Activated B cell treated with CpG ODN at 0.5 μM for 24 hours (primary cell): ENCODE results near the gene HS1BP3. TPM values are rescaled to one million over a fixed set of nuclear protein-coding genes. Genes with fewer than 3 reads are reported as not detected.

Source experiments
- ATAC-seq: fragments of 200-7000 bp; cut with Tn5 transposase; one replicate; pipeline ENCODE4 v1.10.0; 2021; ENCODE audit warnings: low read depth, mild to moderate bottlenecking, moderate library complexity
- CTCF ChIA-PET: fragments of 350-600 bp; sonication (Branson Sonifier 250); formaldehyde crosslinking; loops from one replicate; lab custom pipeline; 2021; ENCODE audit warnings: antibody characterized with exemption; lab: Charles Lee
- POLR2A ChIA-PET: fragments of 350-600 bp; sonication (Branson Sonifier 250); formaldehyde crosslinking; loops from one replicate; lab custom pipeline; 2021; ENCODE audit warnings: antibody characterized with exemption; lab: Charles Lee
- DNase-seq: peaks from one replicate; pipeline ENCODE4 v3.0.0; 2022
- H3K27ac Mint-ChIP-seq: one replicate; pipeline ENCODE4 v1.8.0; 2020; ENCODE audit warnings: mixed read lengths
- H3K27me3 Mint-ChIP-seq: one replicate; pipeline ENCODE4 v1.8.0; 2021; ENCODE audit warnings: mixed read lengths
- H3K36me3 Mint-ChIP-seq: one replicate; pipeline ENCODE4 v1.8.0; 2021; ENCODE audit warnings: low read depth, mixed read lengths
- H3K4me1 Mint-ChIP-seq: one replicate; pipeline ENCODE4 v1.8.0; 2021; ENCODE audit warnings: mixed read lengths
- H3K4me3 Mint-ChIP-seq: one replicate; pipeline ENCODE4 v1.8.0; 2020; ENCODE audit warnings: mild to moderate bottlenecking, mixed read lengths
- H3K9me3 Mint-ChIP-seq: one replicate; pipeline ENCODE4 v1.8.0; 2020; ENCODE audit warnings: mixed read lengths
- intact Hi-C: fragments of 100-400 bp; cut with micrococcal nuclease; formaldehyde crosslinking; loops from one replicate; pipeline ENCODE4 v1.15.1; 2024
- total RNA-seq: library from RNA; stranded (reverse); gene quantifications from 2 replicates; pipeline ENCODE4 v1.2.3, GENCODE V29; 2022
- TF ChIP-seq, protein P1 (sequence below): fragments of 200-600 bp; IDR thresholded peaks from one replicate; pipeline ENCODE4 v1.8.0; 2022; ENCODE audit warnings: antibody characterized with exemption, mild to moderate bottlenecking

The HS1BP3 gene
- total RNA-seq, 1 donor from 2014 or later: 13.1 TPM

DNA sequence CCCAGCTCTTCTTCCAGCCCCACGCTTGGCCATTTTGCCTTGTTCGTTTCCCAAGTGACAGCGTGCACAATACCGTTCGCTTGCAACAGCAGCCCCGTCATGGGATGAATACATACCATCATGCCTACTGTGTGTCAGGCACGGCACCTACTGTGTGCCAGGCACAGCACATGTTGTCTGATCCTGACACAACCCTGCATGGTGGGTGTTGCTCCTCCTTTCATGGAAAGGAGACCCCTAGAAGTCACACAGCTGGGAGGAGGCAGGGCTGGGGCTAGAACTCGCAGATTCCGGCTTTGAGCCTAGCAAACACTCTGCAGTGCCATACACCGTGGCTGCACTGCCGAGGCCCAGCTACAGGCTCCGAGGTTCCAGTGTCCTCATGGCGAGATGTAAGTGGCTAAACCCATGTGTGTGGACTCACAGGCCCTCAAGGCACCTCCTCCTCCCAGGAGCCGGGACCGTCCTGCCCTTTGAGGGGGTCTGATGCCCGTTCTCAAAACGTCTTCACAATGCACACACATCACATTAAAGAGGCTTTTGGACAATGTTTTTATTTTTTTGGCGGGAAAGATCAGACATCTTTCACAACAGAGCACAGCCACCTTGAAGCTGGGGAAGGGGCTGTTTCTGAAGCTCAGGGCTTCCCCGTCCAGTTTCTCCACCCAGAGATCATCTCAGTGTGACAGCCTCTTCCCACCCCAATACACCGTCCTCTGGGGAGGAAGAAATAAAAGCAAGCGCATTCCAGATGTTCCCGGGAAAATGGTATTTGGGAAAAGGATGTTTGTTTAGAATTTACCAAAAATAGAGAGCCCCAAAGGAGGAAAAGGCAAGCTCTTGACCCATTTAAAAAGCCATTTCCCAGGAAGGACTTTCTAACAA lies 64.9 kb downstream of the HS1BP3 start:
- no peaks in the 10 kb centered on the region for H3K36me3 Mint-ChIP-seq
- POLR2A ChIA-PET: no interaction called here
- intact Hi-C loops: no loop called here
- H3K4me1 Mint-ChIP-seq: no peaks in the 10 kb centered on the region
- CTCF ChIA-PET: no interaction called here
- ATAC-seq (no peak), DNase-seq (no peak)
- TF ChIP-seq, protein P1, sequence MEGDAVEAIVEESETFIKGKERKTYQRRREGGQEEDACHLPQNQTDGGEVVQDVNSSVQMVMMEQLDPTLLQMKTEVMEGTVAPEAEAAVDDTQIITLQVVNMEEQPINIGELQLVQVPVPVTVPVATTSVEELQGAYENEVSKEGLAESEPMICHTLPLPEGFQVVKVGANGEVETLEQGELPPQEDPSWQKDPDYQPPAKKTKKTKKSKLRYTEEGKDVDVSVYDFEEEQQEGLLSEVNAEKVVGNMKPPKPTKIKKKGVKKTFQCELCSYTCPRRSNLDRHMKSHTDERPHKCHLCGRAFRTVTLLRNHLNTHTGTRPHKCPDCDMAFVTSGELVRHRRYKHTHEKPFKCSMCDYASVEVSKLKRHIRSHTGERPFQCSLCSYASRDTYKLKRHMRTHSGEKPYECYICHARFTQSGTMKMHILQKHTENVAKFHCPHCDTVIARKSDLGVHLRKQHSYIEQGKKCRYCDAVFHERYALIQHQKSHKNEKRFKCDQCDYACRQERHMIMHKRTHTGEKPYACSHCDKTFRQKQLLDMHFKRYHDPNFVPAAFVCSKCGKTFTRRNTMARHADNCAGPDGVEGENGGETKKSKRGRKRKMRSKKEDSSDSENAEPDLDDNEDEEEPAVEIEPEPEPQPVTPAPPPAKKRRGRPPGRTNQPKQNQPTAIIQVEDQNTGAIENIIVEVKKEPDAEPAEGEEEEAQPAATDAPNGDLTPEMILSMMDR: no peak
- no peak overlapping the region for H3K27ac Mint-ChIP-seq
- H3K27me3 Mint-ChIP-seq: peaks cover 15% of the 10 kb centered on the region
- H3K9me3 Mint-ChIP-seq: no peaks in the 10 kb centered on the region
- no peak overlapping the region for H3K4me3 Mint-ChIP-seq

DNA sequence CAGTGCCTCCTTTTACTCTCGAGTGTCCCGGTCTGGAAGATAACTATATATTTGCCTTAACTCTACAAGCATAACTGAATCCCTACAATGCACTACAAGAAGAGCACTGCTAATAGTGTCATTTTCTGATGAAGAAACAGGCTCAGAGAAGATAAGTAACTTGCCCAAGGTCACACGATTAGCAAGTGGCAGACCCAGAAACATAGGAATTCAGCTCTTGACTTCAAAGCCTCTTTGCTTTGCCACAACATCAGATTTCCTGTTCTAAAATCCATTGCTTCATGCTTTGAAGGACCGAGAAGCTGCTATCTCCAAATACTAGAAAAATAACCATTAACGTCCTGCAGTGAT lies 65.6 kb downstream of the HS1BP3 start:
- H3K4me1 Mint-ChIP-seq: no peaks in the 10 kb centered on the region
- no peaks in the 10 kb centered on the region for H3K9me3 Mint-ChIP-seq
- no peak for ATAC-seq
- TF ChIP-seq, protein P1: no peak
- intact Hi-C loops: no loop called here
- no peak overlapping the region for H3K27ac Mint-ChIP-seq
- no peaks in the 10 kb centered on the region for H3K36me3 Mint-ChIP-seq
- ChIA-PET POLR2A (no interaction called here), CTCF (no interaction called here)
- peaks cover 11% of the 10 kb centered on the region for H3K27me3 Mint-ChIP-seq
- no peak for DNase-seq
- H3K4me3 Mint-ChIP-seq: no peak overlapping the region

DNA sequence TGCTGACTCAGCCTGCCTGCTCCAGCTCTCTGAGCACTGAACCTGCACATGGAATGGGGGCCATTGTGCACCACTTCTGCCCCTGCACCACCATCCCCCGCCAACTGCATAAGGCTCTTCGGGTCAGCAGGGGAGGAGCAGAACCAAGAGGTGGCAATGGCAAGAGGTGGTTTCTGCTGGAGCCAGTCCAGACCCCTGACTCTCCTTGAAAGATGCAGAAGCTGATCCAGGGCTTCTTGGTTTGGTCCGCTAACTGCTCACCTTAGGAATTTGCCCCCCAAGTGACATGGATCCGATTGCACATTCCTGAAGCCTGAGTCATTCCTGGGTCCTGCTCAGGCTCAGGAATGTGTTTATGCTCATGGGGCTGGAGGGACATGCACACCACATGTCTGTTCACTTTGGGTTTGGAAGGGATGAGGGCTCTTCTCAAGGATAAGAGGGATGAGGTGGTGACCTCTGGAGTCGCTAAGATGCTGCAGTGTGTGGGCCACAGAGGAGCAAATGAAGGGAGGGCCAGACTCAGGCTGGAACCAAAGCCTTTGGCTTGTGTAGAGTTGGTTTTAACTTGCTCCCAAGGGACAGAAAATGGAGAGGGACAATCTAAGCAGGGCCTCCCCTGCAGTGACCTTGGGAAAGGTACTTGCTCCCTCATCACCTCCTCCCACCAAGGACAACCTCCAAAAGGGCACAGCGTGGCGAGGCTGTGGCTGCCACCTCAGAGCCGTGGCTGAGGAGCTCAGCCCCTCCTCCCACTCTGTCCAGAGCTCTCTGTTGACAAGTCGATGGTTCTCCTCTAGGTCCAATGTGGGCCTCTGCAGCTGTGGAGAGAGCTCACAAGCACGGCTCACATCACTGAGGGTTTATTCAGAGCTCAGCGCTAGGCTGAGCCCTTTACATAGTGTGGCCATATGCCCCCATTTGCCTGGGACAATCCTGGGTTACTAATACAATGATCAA lies 66.2 kb downstream of the HS1BP3 start:
- TF ChIP-seq, protein P1: no peak
- POLR2A ChIA-PET: no interaction called here
- Mint-ChIP-seq H3K4me3 (no peak overlapping the region), H3K36me3 (no peaks in the 10 kb centered on the region), H3K4me1 (no peaks in the 10 kb centered on the region), H3K27ac (no peak overlapping the region), H3K27me3 (peaks cover 7% of the 10 kb centered on the region), H3K9me3 (no peaks in the 10 kb centered on the region)
- DNase-seq: no peak
- intact Hi-C loops: no loop called here
- no peak for ATAC-seq
- CTCF ChIA-PET: no interaction called here

DNA sequence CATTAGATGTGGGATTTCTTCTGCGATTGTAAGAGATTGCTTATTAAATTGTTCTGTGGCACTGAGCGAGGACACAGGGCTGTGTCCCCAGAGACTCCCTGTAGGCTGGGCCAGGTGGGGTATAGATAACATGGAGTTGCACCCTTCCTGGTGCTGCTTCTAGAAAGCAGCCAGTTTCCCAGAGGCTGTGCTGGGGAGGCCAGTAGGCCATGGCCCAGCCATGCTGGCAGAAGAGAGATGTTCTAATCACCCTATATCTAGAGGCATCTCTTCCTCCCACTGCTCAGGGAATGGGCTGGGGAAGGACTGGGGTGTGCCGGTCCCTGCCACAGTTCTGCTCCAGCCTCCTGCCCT lies 66.9 kb downstream of the HS1BP3 start:
- peaks cover 2% of the 10 kb centered on the region for H3K4me1 Mint-ChIP-seq
- TF ChIP-seq, protein P1: no peak
- intact Hi-C loops: no loop called here
- no peak overlapping the region for H3K4me3 Mint-ChIP-seq
- peaks cover 6% of the 10 kb centered on the region for H3K27me3 Mint-ChIP-seq
- no peaks in the 10 kb centered on the region for H3K36me3 Mint-ChIP-seq
- ATAC-seq: no peak
- no peak for DNase-seq
- ChIA-PET POLR2A (no interaction called here), CTCF (no interaction called here)
- no peaks in the 10 kb centered on the region for H3K9me3 Mint-ChIP-seq
- H3K27ac Mint-ChIP-seq: no peak overlapping the region

DNA sequence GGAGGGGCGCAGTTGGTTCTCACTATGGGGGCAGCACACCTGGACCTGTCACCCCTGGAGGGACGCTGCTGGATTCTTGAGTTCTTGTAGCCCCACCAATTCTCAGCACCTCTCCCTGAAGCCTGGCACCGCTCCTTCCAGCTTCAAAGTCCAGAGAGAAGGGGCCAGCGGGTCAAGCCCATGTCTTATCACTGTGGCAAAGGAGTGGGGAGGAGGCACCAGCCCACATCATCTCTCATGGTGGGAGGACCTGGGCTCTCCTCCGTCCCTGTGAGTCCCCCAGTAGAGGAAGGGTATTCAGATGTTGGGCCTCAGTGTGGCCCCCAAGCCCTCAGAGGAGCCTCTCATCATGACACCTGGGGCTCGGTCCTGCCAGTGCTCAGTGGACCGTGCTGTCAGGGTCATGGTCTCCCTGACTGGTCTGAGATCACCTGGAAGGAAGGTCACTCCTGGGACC lies 67.4 kb downstream of the HS1BP3 start:
- intact Hi-C loops: no loop called here
- Mint-ChIP-seq H3K27me3 (peaks cover 6% of the 10 kb centered on the region), H3K4me3 (no peak overlapping the region), H3K27ac (no peak overlapping the region), H3K4me1 (peaks cover 8% of the 10 kb centered on the region), H3K36me3 (no peaks in the 10 kb centered on the region), H3K9me3 (no peaks in the 10 kb centered on the region)
- ChIA-PET POLR2A (no interaction called here), CTCF (no interaction called here)
- TF ChIP-seq, protein P1: no peak
- ATAC-seq: no peak
- DNase-seq: no peak
